Upper lobe of right lung (tissue), 1 donor: Measurements from ENCODE around the gene NEUROG3. TPM values are rescaled to one million over a fixed set of nuclear protein-coding genes. Genes with fewer than 3 reads are reported as not detected.
A peak's percentile ranks its signal among the peaks of the same experiment; 100 is the strongest.

Experiments
- ATAC-seq: fragments of 200-7000 bp; cut with Tn5 transposase; one replicate; pipeline ENCODE4 v1.9.1; 2020; ENCODE audit warnings: mild to moderate bottlenecking, moderate library complexity
- DNase-seq: peaks from one replicate; pipeline ENCODE4 v3.0.0-alpha.2; 2020
- H3K27ac ChIP-seq: fragments of 200-600 bp; one replicate; pipeline ENCODE4 v1.8.0; 2022
- H3K27me3 ChIP-seq: fragments of 200-600 bp; one replicate; pipeline ENCODE4 v1.8.0; 2022; ENCODE audit warnings: mild to moderate bottlenecking
- H3K36me3 ChIP-seq: fragments of 200-600 bp; one replicate; pipeline ENCODE4 v1.8.0; 2022
- H3K4me1 ChIP-seq: fragments of 200-600 bp; one replicate; pipeline ENCODE4 v1.8.0; 2022
- H3K4me3 ChIP-seq: fragments of 200-600 bp; one replicate; pipeline ENCODE4 v1.8.0; 2022; ENCODE audit warnings: mild to moderate bottlenecking
- H3K9me3 ChIP-seq: fragments of 200-600 bp; one replicate; pipeline ENCODE4 v1.8.0; 2022
- CTCF ChIP-seq: fragments of 200-600 bp; IDR thresholded peaks from one replicate; pipeline ENCODE4 v1.8.0; 2022; ENCODE audit warnings: antibody characterized with exemption
- intact Hi-C: fragments of 100-400 bp; cut with DNase I; formaldehyde crosslinking; loops from one replicate; pipeline ENCODE4 v1.11.0; 2022
- total RNA-seq: library from RNA; stranded (reverse); fragmentation: NEBNext Ultra II Directional; extraction: Animal tissue kit (Norgen Biotek cat#: 25700); gene quantifications from one replicate; pipeline ENCODE4 v1.2.1, GENCODE V29; 2021
- donor health status: DM: no; HTN: yes; CAD: no; lungs with severe emphysema.

NEUROG3 gene
- total RNA-seq, 1 donor from 2014 or later, result not detected

GRCh38 chr10:69576334-69577011 is 3.3 kb upstream of the NEUROG3 start:
- intact Hi-C loops, result no loop called here
- no peak for TF ChIP-seq CTCF
- DNase-seq (no peak), ATAC-seq (no peak)
- H3K36me3 ChIP-seq, result no peaks in the 10 kb centered on the region
- no peak overlapping the region for H3K4me3 ChIP-seq
- H3K27ac ChIP-seq, result no peak overlapping the region
- no peaks in the 10 kb centered on the region for H3K9me3 ChIP-seq
- H3K4me1 ChIP-seq, result peaks cover 17% of the 10 kb centered on the region
- H3K27me3 ChIP-seq, result peaks cover 85% of the 10 kb centered on the region

- Histone ChIP-seq H3K36me3 (no peaks in the 10 kb centered on the region), H3K27ac (no peak overlapping the region), H3K27me3 (peaks cover 97% of the 10 kb centered on the region), H3K4me3 (no peak overlapping the region), H3K4me1 (peaks cover 17% of the 10 kb centered on the region), H3K9me3 (no peaks in the 10 kb centered on the region)
- ATAC-seq, result no peak
- no peak for TF ChIP-seq CTCF
- intact Hi-C loops, result no loop called here
- no peak for DNase-seq
Observed at GRCh38 chr10:69575164-69575722, 2.0 kb upstream of the NEUROG3 start.

GRCh38 chr10:69574571-69574978 is 1.4 kb upstream of the NEUROG3 start:
- ATAC-seq (no peak), DNase-seq (no peak)
- intact Hi-C loops, result no loop called here
- H3K27me3 ChIP-seq, result peaks cover 97% of the 10 kb centered on the region
- no peak overlapping the region for H3K4me3 ChIP-seq
- no peaks in the 10 kb centered on the region for H3K9me3 ChIP-seq
- peaks cover 17% of the 10 kb centered on the region for H3K4me1 ChIP-seq
- no peak overlapping the region for H3K27ac ChIP-seq
- H3K36me3 ChIP-seq, result no peaks in the 10 kb centered on the region
- no peak for TF ChIP-seq CTCF

GRCh38 chr10:69572159-69573055 is 815 bp downstream of the NEUROG3 start:
- Histone ChIP-seq H3K9me3 (no peaks in the 10 kb centered on the region), H3K27ac (no peak overlapping the region), H3K36me3 (no peaks in the 10 kb centered on the region), H3K4me3 (peak overlapping the region; percentile 31), H3K27me3 (peaks cover 98% of the 10 kb centered on the region), H3K4me1 (peaks cover 17% of the 10 kb centered on the region)
- DNase-seq, result no peak
- intact Hi-C loops, result no loop called here
- peak; percentile 29 for ATAC-seq
- TF ChIP-seq CTCF, result no peak

- Histone ChIP-seq H3K9me3 (no peaks in the 10 kb centered on the region), H3K27ac (no peak overlapping the region), H3K36me3 (no peaks in the 10 kb centered on the region), H3K4me3 (no peak overlapping the region), H3K4me1 (peaks cover 17% of the 10 kb centered on the region), H3K27me3 (peaks cover 98% of the 10 kb centered on the region)
- ATAC-seq, result no peak
- intact Hi-C loops, result no loop called here
- no peak for DNase-seq
- no peak for TF ChIP-seq CTCF
Observed at GRCh38 chr10:69571618-69572158, 1.5 kb downstream of the NEUROG3 start.
